DND-41 (cell line): ENCODE measurements around the gene TGM5.

Experiments
- EZH2 ChIP-seq: IDR thresholded peaks from 3 replicates; pipeline ENCODE4 v1.6.1; 2012; ENCODE audit warnings: borderline replicate concordance, low read depth, mild to moderate bottlenecking, moderate library complexity, low read length, inconsistent platforms; ENCODE audit not compliant: severe bottlenecking
- TF ChIP-seq, protein P1 (sequence below): IDR thresholded peaks from 2 replicates; pipeline ENCODE4 v1.5.1; 2012; ENCODE audit warnings: borderline replicate concordance, low read length, moderate library complexity, mild to moderate bottlenecking; ENCODE audit not compliant: poor library complexity, severe bottlenecking; ENCODE audit errors: extremely low read depth

DNA sequence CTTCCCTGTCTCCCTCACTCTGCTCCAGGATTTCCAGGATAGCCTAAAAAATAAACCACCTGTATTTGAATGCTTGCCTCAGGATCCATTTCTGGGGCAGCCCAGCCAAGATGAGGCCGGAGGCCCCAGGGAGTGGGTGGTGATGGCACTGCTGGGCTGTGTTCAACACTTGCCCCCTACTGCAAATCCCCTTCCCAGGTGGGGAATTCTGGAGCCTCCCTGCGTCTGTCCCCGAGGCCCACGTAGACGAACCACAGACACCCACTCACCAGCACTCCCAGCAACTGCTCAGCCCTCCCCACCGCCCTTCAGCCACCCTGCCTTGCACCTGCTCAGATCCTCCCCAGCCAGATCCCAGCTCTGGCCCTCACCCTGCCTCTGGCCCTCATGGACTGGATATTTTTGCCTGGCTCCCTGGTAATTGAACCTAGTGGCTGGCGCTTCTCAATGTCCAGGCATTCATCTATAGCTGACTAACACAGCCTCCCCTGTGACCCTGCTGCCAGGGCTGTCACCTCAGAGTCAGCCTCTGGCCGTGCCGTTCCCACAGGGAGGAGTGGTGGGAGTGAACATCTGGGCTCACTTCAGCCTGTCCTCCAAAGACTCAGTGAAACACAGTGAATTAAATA, 28.8 kb downstream of the TGM5 start:
- TF ChIP-seq, protein P1, sequence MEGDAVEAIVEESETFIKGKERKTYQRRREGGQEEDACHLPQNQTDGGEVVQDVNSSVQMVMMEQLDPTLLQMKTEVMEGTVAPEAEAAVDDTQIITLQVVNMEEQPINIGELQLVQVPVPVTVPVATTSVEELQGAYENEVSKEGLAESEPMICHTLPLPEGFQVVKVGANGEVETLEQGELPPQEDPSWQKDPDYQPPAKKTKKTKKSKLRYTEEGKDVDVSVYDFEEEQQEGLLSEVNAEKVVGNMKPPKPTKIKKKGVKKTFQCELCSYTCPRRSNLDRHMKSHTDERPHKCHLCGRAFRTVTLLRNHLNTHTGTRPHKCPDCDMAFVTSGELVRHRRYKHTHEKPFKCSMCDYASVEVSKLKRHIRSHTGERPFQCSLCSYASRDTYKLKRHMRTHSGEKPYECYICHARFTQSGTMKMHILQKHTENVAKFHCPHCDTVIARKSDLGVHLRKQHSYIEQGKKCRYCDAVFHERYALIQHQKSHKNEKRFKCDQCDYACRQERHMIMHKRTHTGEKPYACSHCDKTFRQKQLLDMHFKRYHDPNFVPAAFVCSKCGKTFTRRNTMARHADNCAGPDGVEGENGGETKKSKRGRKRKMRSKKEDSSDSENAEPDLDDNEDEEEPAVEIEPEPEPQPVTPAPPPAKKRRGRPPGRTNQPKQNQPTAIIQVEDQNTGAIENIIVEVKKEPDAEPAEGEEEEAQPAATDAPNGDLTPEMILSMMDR, result no peak
- TF ChIP-seq EZH2, result no peak
